Measurements from ENCODE around the gene ACSS3. TPM values are rescaled to one million over a fixed set of nuclear protein-coding genes. Genes with fewer than 3 reads are reported as not detected.

ACSS3 gene
- total and polyA plus RNA-seq, 2 donors (not counting 1 experiment from before 2014, with no cell fraction given): not detected

DNA sequence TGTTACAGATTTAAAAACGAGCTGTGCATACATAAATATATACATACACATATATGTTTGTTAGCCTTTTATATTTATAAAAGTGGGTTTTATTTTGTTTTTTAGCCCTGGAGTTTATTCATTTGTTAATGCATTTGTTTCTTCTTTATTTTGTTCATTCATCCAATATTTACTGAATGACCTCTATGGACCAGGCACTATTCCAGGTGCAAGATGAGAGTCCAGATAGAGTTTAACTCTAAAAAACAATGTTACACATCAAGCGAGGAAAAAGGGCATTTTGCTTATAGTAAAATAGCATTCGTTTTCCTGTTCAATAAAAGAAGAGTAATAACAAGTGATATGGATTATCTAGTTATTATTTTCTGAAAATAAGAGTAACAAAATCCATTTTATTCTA is 14.2 kb downstream of the ACSS3 start:
- CTCF ChIA-PET: no interaction called here
- Histone ChIP-seq H3K79me2 (ENCODE audit: control insufficient read depth, insufficient read depth, low read length) (no peaks in the 10 kb centered on the region), H3K4me2 (replicated peaks; ENCODE audit: low read depth, low read length, poor library complexity, severe bottlenecking) (no peak overlapping the region), H3K36me3 (replicated peaks in 1 of 2; ENCODE audit: control extremely low read depth in 1 of 2, control insufficient read depth in 1 of 2, extremely low read depth in 1 of 2, insufficient read depth in 2 of 2, low read length in 1 of 2) (no peaks in the 10 kb centered on the region), H3K4me3 (ENCODE audit: control extremely low read depth in 1 of 5, extremely low read depth in 1 of 5, insufficient read depth in 1 of 5, low read depth in 2 of 5, low read length in 4 of 5) (no peak overlapping the region), H3K27me3 (replicated peaks in 1 of 4; ENCODE audit: control extremely low read depth in 1 of 4, control insufficient read depth in 3 of 4, insufficient read depth in 4 of 4, low read length in 3 of 4) (no peaks in the 10 kb centered on the region), H3K9ac (ENCODE audit: low read length) (no peak overlapping the region), H2AFZ (ENCODE audit: insufficient read depth, low read depth, low read length, poor library complexity, severe bottlenecking) (no peak overlapping the region), H3K27ac (ENCODE audit: low read length in 2 of 2) (no peak overlapping the region), H4K20me1 (ENCODE audit: control insufficient read depth, insufficient read depth, low read length, poor library complexity, severe bottlenecking) (no peaks in the 10 kb centered on the region), H3K4me1 (ENCODE audit: control insufficient read depth in 2 of 2, insufficient read depth in 2 of 2, low read length in 2 of 2) (no peaks in the 10 kb centered on the region), H3K9me3 (ENCODE audit: control extremely low read depth in 1 of 3, control insufficient read depth in 2 of 3, insufficient read depth in 1 of 3, low read length in 2 of 3) (no peaks in the 10 kb centered on the region)
- Mint-ChIP-seq H3K9me3 (ENCODE audit: insufficient read depth) (no peaks in the 10 kb centered on the region), H3K4me3 (no peak overlapping the region), H3K4me1 (no peaks in the 10 kb centered on the region), H3K27ac (no peak overlapping the region), H3K27me3 (no peaks in the 10 kb centered on the region)
- intact Hi-C loops (cut with micrococcal nuclease): no loop called here
- WGBS (ENCODE audit: insufficient coverage): no CpG with 5 or more reads among the region's 3 CpGs
- no peak for ATAC-seq (ENCODE audit: low read depth)
- DNase-seq: no peak
- POLR2A ChIA-PET: no interaction called here
- TF ChIP-seq, protein P1, sequence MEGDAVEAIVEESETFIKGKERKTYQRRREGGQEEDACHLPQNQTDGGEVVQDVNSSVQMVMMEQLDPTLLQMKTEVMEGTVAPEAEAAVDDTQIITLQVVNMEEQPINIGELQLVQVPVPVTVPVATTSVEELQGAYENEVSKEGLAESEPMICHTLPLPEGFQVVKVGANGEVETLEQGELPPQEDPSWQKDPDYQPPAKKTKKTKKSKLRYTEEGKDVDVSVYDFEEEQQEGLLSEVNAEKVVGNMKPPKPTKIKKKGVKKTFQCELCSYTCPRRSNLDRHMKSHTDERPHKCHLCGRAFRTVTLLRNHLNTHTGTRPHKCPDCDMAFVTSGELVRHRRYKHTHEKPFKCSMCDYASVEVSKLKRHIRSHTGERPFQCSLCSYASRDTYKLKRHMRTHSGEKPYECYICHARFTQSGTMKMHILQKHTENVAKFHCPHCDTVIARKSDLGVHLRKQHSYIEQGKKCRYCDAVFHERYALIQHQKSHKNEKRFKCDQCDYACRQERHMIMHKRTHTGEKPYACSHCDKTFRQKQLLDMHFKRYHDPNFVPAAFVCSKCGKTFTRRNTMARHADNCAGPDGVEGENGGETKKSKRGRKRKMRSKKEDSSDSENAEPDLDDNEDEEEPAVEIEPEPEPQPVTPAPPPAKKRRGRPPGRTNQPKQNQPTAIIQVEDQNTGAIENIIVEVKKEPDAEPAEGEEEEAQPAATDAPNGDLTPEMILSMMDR (IDR thresholded peaks at IDR 0.05): no peak
- TF ChIP-seq EZH2 (IDR thresholded peaks at IDR 0.05; ENCODE audit: borderline replicate concordance, insufficient read depth, low read depth, low read length, poor library complexity, severe bottlenecking): no peak

- TF ChIP-seq, protein P1 (IDR thresholded peaks at IDR 0.05): no peak
- TF ChIP-seq EZH2 (IDR thresholded peaks at IDR 0.05; ENCODE audit: borderline replicate concordance, insufficient read depth, low read depth, low read length, poor library complexity, severe bottlenecking): no peak
- H3K27me3 ChIP-seq (replicated peaks in 1 of 4; ENCODE audit: control extremely low read depth in 1 of 4, control insufficient read depth in 3 of 4, insufficient read depth in 4 of 4, low read length in 3 of 4): no peaks in the 10 kb centered on the region
- H3K9ac ChIP-seq (ENCODE audit: low read length): no peak overlapping the region
- no peak for DNase-seq
- no peaks in the 10 kb centered on the region for H3K36me3 ChIP-seq (replicated peaks in 1 of 2; ENCODE audit: control extremely low read depth in 1 of 2, control insufficient read depth in 1 of 2, extremely low read depth in 1 of 2, insufficient read depth in 2 of 2, low read length in 1 of 2)
- no peak overlapping the region for H2AFZ ChIP-seq (ENCODE audit: insufficient read depth, low read depth, low read length, poor library complexity, severe bottlenecking)
- Mint-ChIP-seq H3K4me3 (no peak overlapping the region), H3K27ac (no peak overlapping the region), H3K27me3 (no peaks in the 10 kb centered on the region), H3K9me3 (ENCODE audit: insufficient read depth) (peaks cover 2% of the 10 kb centered on the region), H3K4me1 (no peaks in the 10 kb centered on the region)
- ChIA-PET POLR2A (no interaction called here), CTCF (no interaction called here)
- ATAC-seq (ENCODE audit: low read depth): no peak
- no peaks in the 10 kb centered on the region for H3K79me2 ChIP-seq (ENCODE audit: control insufficient read depth, insufficient read depth, low read length)
- 80% methylated on average over 1 of the region's 1 CpG for WGBS (ENCODE audit: insufficient coverage)
- H3K27ac ChIP-seq (ENCODE audit: low read length in 2 of 2): no peak overlapping the region
- H3K4me1 ChIP-seq (ENCODE audit: control insufficient read depth in 2 of 2, insufficient read depth in 2 of 2, low read length in 2 of 2): no peaks in the 10 kb centered on the region
- intact Hi-C loops (cut with micrococcal nuclease): no loop called here
- no peaks in the 10 kb centered on the region for H4K20me1 ChIP-seq (ENCODE audit: control insufficient read depth, insufficient read depth, low read length, poor library complexity, severe bottlenecking)
- H3K9me3 ChIP-seq (ENCODE audit: control extremely low read depth in 1 of 3, control insufficient read depth in 2 of 3, insufficient read depth in 1 of 3, low read length in 2 of 3): no peaks in the 10 kb centered on the region
- H3K4me3 ChIP-seq (ENCODE audit: control extremely low read depth in 1 of 5, extremely low read depth in 1 of 5, insufficient read depth in 1 of 5, low read depth in 2 of 5, low read length in 4 of 5): no peak overlapping the region
- no peak overlapping the region for H3K4me2 ChIP-seq (replicated peaks; ENCODE audit: low read depth, low read length, poor library complexity, severe bottlenecking)
These were observed 17.0 kb downstream of the ACSS3 start for GRCh38 chr12:81094718-81095360.
